Activated CD4-positive, alpha-beta T cell treated with anti-CD3 and anti-CD28 coated beads, Interleukin-2, Interleukin-6, amounts not matched to agents 100 ng/mL and 50 ng/mL, durations not matched to agents 16 hours and 8 hours (primary cell): ENCODE measurements around the gene KNG1.
"Not testable (repeated sequence)": the region's sequence is repeated elsewhere in the genome, so short reads cannot be mapped to it uniquely, and the experiment has no call there.

Source experiments
- DNase-seq: peaks from one replicate; pipeline ENCODE4 v3.0.0-alpha.2; 2020

Gene KNG1

DNA sequence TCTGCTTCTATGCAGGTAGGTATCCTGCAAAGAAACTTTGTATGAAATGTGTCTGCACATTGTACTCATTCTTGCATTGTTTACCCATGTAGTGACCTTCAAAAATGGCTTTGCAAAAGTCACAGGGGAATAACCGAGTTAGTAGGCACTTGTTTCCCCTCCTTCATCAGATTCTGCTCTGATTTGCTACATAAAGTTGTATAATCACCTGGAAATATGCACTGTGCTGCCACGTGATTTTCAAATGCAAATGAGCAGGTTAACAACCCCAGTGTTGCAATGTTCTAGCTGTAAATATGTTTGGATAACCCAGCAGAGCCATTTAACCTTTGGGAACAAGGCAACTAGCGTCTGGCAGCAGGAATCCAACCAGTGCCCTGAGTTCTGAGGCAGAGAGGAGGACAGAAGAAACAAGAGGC is at the start of gene KNG1:
Gene KNG1 (plus strand): TSS at position 321 of the 419 bp plus-strand sequence. CDS start 184 bp downstream, outside the sequence.
- no peak for DNase-seq

DNA sequence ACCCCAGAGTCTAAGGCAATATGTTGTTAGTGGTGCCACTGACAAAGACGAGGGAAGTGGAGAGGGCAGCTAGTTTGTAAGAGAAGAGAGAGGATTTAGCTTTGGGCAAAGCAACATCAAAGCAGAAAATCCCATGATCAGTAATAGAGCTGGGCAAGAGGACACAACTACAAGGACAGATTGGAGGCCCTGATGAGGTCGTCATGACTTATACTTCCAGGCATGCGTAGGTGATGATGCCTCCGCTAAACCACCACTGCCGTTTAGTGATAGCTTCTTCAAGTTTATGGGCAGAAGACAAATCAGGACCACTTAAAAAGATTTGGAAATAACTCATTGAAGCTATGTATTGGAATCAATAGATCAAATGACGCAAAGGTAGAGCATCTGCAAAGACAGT is 48.7 kb upstream of the KNG1 start:
- no peak for DNase-seq

DNA sequence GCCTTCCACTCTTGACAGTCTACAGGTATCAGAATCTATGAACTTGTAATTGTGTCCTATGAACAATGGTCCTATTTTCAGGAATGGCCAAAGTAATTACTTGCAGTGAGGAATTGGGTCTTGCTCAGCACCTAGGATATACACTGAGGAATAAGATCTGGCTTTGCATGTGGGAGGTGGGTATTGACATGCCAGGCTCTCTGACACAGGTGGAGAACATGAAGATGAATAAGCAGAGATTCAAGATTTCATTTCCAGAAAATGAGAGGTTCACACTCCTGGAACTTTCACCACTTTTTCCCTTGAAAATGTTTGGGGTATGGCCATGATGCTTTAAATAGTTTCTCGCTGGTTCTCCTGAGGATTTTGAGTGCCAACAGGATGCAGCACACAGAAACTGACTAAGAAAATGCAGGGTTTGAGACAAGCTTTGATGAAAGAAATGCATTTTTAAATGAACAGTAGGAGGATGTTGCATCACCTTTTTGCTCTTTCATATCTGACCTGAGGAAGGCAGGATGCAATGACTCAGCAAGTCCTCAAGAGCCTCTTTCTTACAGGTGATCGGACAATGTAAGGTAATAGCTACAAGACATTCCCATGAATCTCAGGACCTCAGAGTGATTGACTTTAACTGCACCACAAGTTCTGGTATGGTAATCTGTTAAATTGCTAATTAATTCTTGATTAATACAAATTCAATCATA is 47.6 kb upstream of the KNG1 start:
- DNase-seq: peak; percentile 60

DNA sequence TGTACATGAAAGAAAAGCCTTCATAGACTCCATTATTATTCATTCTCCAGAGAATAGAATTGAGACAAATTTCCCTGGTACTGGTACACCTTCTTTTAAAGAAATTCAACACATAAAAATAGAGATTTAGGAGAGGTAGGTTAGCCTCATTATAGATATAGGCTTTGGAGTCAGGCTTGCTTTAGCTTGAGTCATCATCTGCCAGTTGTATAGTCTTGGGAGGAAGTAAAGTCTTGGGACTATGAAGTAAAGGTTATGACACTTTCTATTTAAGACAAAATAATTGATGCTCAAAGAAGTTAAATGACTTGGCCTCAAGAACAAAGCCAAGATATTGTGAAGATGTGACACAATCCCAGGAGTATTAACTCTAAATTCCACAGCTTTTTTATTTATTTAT is 47.0 kb upstream of the KNG1 start:
- no peak for DNase-seq

DNA sequence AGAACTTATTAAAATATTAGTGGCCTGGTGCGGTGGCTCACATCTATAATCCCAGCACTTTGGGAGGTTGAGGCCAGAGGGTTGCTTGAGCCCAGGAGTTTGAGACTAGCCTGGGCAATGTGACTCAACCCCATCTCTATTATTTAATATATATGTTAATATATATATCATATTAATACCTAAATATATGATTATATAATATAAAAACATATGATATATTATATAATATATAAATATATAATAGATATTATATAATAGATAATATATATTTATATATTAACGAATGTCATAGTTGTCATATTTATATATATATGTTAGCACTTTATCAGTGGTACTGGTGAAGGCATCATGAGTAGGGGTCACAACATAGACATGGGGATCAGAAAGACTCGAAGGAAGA is 46.1 kb upstream of the KNG1 start:
- DNase-seq: no peak

DNA sequence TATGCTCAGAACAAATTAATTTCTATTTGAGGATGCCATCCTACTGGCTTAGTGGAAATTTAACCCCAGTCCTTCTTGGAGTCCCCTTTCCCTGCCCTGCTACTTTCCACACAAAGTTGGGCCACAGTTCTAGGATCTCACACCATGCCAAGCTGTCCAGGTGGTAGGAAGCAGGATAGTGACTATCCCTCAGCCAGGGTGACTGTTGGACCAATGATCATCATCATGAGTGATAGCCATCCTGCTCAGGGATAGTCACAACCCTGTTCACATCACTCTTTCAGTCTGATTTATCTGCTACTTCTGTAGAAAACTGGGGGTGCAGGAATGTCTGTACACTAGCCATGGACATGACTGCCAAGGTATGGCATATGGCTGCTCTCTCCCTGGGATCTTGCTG is 38.6 kb upstream of the KNG1 start:
- no peak for DNase-seq

DNA sequence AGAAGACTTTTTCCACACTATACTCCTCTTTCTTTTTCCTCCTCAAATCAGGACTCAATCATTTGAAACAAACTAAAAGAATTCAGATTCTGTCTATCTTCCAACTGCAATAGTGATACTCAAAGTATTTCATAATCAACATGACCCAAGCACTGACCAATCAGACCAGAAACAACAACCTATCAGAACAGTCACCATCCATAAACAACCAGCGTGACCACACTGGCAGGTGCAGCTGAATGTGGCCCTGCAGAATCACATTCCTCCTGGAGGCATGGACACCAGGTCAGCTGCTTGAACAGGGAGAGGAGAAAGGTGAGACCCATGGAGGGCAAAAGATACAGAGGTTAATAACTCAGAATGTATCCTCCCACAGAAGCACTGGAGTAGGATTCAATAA is 38.0 kb upstream of the KNG1 start:
- DNase-seq: no peak

DNA sequence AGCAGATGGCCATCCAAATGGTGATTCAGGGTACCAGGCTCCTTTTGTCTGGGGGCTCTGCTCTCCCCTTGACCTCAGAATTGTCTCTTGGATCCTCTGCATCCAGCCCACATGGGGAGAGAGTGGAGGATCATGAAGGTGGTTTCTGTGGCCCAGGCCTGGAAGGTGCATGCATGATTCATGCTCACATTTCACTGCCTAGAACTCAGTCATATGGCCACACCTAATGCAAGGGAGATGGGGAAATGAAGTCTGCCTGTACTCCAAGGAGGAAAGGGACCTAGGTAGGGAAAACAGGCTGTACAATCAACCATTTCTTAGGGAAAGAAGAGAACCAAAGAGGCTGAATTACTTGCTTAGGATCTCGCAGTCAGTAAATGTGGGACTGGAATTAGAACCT is 36.3 kb upstream of the KNG1 start:
- DNase-seq: no peak

DNA sequence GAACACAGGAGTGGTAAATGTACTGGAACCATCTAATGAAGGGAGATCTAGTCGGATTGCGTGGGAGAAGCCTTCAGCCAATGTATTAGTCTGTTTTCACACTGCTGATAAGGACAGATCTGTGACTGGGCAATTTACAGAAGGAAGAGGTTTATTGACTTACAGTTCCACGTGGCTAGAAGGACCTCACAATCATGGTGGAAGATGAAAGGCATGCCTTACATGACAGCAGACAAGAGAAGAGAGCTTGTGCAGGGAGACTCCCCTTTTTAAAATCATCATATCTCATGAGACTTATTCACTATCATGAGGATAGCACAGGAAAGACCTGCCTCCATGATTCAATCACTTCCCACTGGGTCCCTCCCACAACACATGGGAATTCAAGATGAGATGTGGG is 34.3 kb upstream of the KNG1 start:
- no peak for DNase-seq

DNA sequence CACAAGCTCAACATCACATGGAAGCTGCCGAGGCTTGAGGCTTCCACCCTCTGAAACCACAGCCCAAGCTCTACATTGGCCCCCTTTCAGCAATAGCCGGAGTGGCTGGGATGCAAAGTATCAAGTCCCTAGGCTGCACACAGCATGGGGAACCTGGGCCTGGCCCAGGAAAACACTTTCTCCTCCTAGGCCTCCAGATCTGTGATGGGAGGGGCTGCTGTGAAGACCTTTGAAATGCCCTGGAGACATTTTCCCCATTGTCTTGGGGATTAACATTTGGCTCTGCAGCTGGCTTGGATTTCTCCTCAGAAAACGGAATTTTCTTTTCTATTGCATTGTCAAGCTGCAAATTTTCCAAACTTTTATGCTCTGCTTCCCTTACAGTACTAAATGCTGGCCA is 33.2 kb upstream of the KNG1 start:
- no peak for DNase-seq

DNA sequence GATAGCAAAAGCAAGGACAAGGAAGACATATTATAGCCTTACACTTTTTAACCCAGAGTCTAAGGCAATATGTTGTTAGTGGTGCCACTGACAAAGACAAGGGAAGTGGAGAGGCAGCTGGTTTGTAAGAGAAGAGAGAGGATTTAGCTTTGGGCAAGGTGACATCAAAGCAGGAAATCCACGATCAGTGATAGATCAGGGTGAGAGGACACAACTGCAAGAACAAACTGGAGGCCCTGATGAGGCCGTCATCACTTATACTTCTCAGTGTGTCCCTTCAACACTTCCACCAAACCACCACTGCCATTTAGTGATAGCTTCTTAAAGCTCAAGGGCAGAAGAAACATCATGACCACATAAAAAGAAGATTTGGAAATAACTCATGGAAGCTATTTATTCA is 30.7 kb upstream of the KNG1 start:
- not testable (repeated sequence) for DNase-seq

DNA sequence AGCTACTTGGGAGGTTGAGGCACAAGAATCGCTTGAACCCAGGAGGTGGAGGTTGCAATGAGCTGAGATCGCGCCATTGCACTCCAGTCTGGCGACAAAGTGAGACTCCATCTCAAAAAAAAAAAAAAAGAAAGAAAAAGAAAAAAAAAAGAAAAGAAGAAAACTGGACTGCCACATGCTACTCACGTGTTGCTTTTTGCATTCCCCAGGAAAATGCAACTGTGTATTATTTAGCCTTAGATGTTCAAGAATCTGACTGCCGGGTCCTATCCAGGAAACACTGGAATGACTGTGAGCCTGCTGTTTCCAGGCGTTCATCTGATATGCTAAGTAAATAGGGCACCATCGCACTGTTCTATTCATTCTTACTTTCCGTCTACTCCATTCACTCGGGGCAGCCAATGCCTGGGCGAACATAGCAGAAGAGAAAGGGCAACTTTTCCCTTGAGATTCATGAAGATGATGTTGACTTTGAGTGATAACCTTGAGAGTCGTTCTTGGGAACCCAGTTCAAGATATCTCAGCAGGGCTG is 30.0 kb upstream of the KNG1 start:
- DNase-seq: no peak

DNA sequence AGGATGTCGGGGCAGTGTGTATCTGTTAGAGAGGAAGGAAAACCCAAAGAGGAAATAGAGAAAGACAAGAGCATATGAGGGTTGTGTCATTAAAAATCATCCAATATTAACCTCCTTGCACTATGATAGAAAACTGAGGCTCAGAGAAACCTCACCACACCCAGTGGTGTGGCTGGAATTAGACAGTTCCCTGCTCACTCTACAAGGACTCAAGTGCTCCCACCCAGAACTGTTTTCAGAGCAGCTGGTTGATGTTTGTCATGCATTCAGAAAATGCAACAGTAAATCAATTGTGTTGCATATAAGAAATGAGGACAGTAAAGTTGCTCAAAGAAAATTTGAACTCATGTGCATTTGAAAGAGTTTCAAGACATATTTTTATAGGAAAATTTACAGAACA is 26.9 kb upstream of the KNG1 start:
- not testable (repeated sequence) for DNase-seq

DNA sequence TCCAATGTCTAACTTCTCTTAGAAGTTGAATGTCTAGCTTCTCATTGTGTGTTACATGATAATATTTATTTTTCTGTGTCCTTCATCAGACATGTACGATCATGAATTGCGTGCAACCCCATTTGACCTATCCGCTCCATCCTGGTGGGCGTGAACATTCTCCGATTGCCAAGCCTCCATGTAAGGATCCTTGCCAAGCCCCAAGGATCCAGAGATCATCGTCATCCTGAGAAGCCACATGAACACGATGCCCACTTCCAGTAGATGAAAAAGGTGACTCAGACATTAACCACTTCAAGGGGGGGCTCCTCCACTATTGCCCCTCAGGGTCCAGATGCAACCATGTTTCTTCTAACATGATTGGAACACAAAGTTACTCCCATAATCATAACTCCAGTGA is 25.5 kb upstream of the KNG1 start:
- no peak for DNase-seq

DNA sequence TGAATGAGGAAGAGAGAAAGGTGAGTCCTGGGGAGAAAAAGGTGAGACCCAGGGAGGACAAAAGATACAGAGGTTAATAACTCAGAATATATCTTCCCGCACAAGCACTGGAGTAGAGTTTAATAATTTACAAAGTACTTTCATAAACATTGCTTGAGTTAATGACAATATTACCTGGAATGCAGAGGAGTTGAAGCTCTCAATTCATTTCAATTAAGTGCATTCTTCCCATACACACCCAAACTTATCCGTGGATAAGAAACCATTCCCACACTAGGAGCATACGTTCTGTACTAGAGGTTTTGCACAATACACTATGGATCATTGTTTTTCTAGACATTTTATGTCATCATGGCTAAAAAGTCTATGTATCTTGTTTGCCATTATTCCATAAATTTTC is 23.3 kb upstream of the KNG1 start:
- no peak for DNase-seq

DNA sequence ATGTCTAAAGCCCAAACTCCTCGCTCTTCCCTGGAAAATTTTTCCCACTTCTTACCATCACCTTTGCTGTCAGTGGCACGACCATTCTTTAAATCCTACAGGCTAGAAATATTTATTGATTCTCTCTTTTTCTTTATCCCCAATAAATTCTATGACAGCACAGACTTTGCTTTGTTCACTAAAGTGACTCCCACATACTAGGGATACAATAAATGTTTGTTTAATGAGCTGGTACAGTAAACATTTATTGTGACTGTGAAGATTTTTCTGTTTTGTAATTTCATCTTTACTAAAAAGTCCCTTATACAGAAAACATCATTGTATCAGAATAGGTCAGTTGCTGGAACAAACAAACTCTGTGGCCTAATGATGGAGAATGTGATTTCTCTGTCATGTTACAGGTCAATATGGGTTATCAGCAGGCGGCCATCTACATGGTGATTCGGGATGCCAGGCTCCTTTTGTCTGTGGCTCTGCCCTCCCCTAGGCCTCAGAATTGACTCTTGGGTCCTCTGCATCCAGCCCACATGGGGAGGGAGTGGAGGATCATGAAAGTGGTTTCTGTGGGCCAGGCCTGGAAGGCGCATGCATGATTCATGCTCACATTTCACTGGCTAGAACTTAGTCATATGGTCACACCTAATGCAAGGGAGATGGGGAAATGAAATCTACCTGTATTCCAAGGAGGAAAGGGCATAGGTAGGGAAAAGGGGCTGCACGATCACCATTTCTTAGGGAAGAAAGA is 22.7 kb upstream of the KNG1 start:
- peak; percentile 8 for DNase-seq

DNA sequence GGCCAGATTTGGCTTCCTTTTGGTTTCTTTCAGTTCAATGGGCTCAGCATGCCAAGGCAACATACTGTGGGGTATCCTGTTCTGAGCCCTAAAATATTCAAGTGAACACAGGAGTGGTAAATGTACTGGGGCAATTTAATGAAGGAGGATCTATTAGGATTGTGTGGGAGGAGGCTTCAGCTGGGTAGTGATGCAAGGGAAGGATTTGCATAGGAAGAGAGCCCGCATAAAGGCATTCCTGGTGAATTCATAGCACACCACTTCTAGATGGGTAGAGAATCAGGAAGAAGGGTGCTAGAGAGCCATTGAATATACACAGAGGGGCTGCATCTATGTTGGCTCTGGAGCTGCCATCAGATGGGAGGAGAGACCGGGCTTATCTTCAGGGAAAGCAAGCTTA is 20.6 kb upstream of the KNG1 start:
- no peak for DNase-seq

DNA sequence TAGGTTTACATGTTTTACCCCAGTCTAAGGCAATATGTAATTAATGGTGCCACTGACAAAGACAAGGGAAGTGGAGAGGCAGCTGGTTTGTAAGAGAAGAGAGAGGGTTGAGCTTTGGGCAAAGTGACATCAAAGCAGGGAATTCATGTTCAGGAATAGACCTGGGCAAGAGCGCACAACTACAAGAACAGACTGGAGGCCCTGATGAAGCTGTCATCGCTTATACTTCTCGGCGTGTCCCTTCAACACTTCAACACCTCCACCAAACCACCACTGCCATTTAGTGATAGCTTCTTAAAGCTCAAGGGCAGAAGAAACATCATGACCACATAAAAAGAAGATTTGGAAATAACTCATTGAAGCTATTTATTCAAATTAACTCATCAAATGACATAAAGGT is 19.6 kb upstream of the KNG1 start:
- DNase-seq: no peak

DNA sequence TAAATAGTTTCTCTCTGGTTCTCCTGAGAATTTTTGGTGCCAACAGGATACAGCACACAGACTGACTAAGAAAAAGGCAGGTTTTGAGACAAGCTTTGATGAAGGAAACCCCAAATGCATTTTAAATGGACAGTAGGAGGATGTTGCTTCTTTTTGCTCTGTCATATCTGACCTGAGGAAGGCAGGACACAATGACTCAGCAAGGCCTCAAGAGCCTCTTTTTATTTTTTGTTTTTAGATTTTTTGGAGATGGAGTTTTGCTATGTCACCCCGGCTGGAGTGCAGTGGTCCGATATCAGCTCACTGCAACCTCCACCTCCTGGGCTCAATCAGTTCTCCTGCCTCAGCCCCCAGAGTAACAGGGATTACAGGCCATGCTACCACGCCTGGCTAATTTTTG is 16.9 kb upstream of the KNG1 start:
- peak; percentile 57 for DNase-seq

DNA sequence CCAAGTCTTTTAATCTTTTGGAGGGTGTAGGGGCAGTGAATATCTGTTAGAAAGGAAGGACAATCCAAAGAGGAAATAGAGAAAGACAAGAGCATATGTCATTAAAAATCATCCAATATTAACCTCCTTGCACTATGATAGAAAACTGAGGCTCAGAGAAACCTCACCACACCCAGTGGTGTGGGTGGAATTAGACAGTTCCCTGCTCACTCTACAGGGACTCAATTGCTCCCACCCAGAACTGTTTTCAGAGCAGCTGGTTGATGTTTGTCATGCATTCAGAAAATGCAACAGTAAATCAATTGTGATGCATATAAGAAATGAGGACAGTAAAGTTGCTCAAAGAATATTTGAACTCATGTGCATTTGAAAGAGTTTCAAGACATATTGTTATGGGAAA is 14.7 kb upstream of the KNG1 start:
- not testable (repeated sequence) for DNase-seq

DNA sequence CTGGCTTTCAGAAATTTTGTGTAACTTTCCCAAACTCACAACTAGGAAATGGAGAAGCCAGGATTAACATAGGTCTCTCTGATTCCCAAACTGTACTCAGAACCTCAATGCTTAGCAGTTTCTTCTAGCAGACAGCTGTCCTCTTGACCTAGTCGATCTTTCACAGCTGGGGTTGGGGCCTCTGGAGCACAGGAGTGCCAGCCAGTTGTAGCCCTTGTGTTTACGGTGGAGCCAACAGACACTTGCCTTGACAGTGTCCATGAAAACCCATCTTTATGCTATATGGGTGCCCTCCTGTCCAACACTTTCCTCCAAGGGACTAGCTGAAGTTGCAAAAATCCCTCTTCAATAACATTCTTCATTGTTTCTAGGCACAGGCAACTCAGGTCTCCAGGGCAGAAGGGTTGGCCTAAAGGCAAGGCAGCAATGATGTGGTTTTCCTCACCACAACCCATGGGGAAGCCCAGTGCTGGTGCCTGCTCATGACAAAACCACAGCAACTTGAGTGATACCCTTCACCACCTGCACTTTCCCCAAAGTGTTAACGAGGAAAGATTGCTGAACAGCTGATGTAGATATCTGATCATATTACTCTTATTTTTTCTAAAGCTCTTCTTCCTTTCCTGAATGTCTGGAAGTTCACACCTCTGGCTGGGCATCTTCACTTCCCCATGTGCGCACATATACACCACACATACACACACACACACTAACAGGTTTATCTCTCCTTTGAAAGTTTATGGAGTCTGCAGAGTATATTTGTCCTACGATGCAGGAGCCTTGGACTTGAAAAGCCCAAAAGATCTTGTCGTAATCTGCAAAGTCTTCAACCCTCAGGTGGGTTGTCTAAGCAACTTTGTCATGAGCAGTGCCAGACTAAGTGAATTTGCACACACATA is 11.0 kb upstream of the KNG1 start:
- DNase-seq: peak; percentile 78

DNA sequence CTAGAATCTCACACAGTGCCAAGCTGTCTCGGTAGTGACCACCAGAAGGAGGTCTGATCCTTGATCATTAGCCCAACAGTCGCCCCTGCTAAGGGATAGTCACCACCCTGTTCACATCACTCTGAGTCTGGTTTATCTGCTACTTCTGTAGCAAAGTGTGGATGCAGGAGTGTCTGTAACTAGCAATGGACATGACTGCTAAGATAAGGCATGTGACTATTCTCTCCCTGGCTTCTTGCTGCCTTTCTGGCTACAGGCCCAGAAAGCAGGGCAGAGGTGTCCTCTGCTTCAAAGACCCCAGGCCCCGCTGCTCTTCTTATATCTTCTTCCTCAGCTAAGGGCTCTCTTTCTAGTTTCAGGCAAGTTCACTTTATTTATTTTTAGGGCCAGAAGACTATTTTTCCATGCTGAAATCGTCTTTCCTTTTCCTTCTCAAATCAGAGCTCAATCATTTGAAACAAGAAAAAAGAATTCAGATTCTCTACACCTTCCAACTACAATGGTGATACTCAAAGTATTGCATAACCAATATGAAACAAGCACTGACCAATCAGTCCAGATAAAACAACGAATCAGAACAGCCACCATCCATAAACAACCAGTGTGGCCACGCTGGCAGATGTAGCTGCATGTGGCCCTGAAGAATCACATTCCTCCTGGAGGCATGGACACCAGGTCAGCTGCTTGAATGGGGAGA is 8.0 kb upstream of the KNG1 start:
- no peak for DNase-seq

DNA sequence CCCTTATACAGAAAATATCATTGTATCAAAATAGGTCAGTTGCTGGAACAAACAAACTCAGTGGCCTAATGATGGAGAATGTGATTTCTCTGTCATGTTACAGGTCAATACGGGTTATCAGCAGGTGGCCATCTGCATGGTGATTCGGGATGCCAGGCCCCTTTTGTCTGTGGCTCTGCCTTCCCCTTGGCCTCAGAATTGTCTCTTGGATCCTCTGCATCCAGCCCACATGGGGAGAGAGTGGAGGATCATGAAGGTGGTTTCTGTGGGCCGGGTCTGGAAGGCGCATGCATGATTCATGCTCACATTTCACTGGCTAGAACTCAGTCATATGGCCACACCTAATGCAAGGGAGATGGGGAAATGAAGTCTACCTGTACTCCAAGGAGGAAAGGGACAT is 6.5 kb upstream of the KNG1 start:
- not testable (repeated sequence) for DNase-seq
